SJCRH30 (cell line): Measurements from ENCODE around the gene GJA8. TPM values are rescaled to one million over a fixed set of nuclear protein-coding genes. Genes with fewer than 3 reads are reported as not detected.
"Not testable (repeated sequence)": the region's sequence is repeated elsewhere in the genome, so short reads cannot be mapped to it uniquely, and the experiment has no call there.

ENCODE experiments used
- DNase-seq, 2 experiments: peaks; one replicate each; pipeline ENCODE4 v3.0.0-alpha.2; 2015 to 2020
- H3K27ac ChIP-seq: fragments of 250-450 bp; sonication (Bioruptor Pico); 2 replicates; pipeline ENCODE4 v1.5.1; 2020; ENCODE audit warnings: mild to moderate bottlenecking, moderate library complexity
- H3K27me3 ChIP-seq: fragments of 250-450 bp; sonication (Bioruptor Pico); 2 replicates; pipeline ENCODE4 v1.5.1; 2020; ENCODE audit warnings: mild to moderate bottlenecking, moderate library complexity
- H3K36me3 ChIP-seq: fragments of 250-450 bp; sonication (Bioruptor Pico); 2 replicates; pipeline ENCODE4 v1.5.1; 2020; ENCODE audit warnings: mild to moderate bottlenecking, moderate library complexity
- H3K4me1 ChIP-seq: fragments of 250-450 bp; sonication (Bioruptor Pico); 2 replicates; pipeline ENCODE4 v1.5.1; 2020; ENCODE audit warnings: mild to moderate bottlenecking, moderate library complexity
- H3K4me3 ChIP-seq: fragments of 250-450 bp; sonication (Bioruptor Pico); 2 replicates; pipeline ENCODE4 v1.5.1; 2020; ENCODE audit warnings: mild to moderate bottlenecking, moderate library complexity
- H3K9me3 ChIP-seq: fragments of 250-450 bp; sonication (Bioruptor Pico); replicated peaks from 2 replicates; pipeline ENCODE4 v1.5.1; 2020; ENCODE audit warnings: mild to moderate bottlenecking, moderate library complexity
- total RNA-seq: library from RNA; depleted of rRNA; stranded (reverse); fragments of >200 nt; shearing (Covaris generic); gene quantifications from 2 replicates; pipeline ENCODE4 v1.2.3, GENCODE V29; 2014

GJA8 gene
- total RNA-seq, 1 experiment from 2014 or later: not detected

- Histone ChIP-seq H3K27me3 (no peaks in the 10 kb centered on the region), H3K4me1 (peaks cover 4% of the 10 kb centered on the region; the same call in 1 of the 2 replicates), H3K36me3 (no peaks in the 10 kb centered on the region), H3K4me3 (no peak overlapping the region), H3K27ac (no peak overlapping the region), H3K9me3 (no peaks in the 10 kb centered on the region)
- no peak for DNase-seq
Observed at GRCh38 chr1:147904726-147905125, 2.1 kb downstream of the GJA8 start.

GRCh38 chr1:147907786-147908509 lies 5.4 kb downstream of the GJA8 start:
- Histone ChIP-seq H3K27me3 (no peaks in the 10 kb centered on the region), H3K27ac (no peak overlapping the region), H3K4me3 (no peak overlapping the region), H3K36me3 (no peaks in the 10 kb centered on the region), H3K9me3 (no peaks in the 10 kb centered on the region), H3K4me1 (no peaks in the 10 kb centered on the region)
- DNase-seq: no peak

GRCh38 chr1:147912553-147912952 lies 10.0 kb downstream of the GJA8 start:
- Histone ChIP-seq H3K4me3 (no peak overlapping the region), H3K27ac (no peak overlapping the region), H3K4me1 (no peaks in the 10 kb centered on the region), H3K36me3 (no peaks in the 10 kb centered on the region), H3K27me3 (no peaks in the 10 kb centered on the region), H3K9me3 (no peaks in the 10 kb centered on the region)
- peak in 1 of 2 experiments; percentile 20 for DNase-seq

- Histone ChIP-seq H3K36me3 (no peaks in the 10 kb centered on the region), H3K27me3 (no peaks in the 10 kb centered on the region), H3K9me3 (no peaks in the 10 kb centered on the region), H3K4me1 (no peaks in the 10 kb centered on the region), H3K27ac (no peak overlapping the region), H3K4me3 (no peak overlapping the region)
- no peak for DNase-seq
Observed at GRCh38 chr1:147913362-147913942, 10.9 kb downstream of the GJA8 start.

GRCh38 chr1:147919896-147920295 lies 17.3 kb downstream of the GJA8 start:
- Histone ChIP-seq H3K9me3 (no peaks in the 10 kb centered on the region), H3K27ac (no peak overlapping the region), H3K27me3 (no peaks in the 10 kb centered on the region), H3K4me1 (no peaks in the 10 kb centered on the region), H3K36me3 (no peaks in the 10 kb centered on the region), H3K4me3 (no peak overlapping the region)
- DNase-seq: peak in 1 of 2 experiments; percentile 14

GRCh38 chr1:147924813-147925212 lies 22.2 kb downstream of the GJA8 start:
- DNase-seq: no peak
- Histone ChIP-seq H3K4me3 (no peak overlapping the region), H3K9me3 (no peaks in the 10 kb centered on the region), H3K27me3 (no peaks in the 10 kb centered on the region), H3K4me1 (no peaks in the 10 kb centered on the region), H3K36me3 (no peaks in the 10 kb centered on the region), H3K27ac (no peak overlapping the region)

- not testable (repeated sequence) for H3K4me3 ChIP-seq
Observed at GRCh38 chr1:147927215-147927614, 24.6 kb downstream of the GJA8 start.

GRCh38 chr1:147927689-147928088 lies 25.1 kb downstream of the GJA8 start:
- H3K9me3 ChIP-seq, H3K36me3 ChIP-seq, DNase-seq, H3K27me3 ChIP-seq, H3K4me3 ChIP-seq, H3K27ac ChIP-seq, H3K4me1 ChIP-seq: not testable (repeated sequence)

More at GRCh38 chr1:147927215-147927614, 24.6 kb downstream of the GJA8 start:
- peak; percentile 55 to 72 for DNase-seq
- not testable (repeated sequence) for H3K27me3 ChIP-seq, H3K4me1 ChIP-seq, H3K27ac ChIP-seq, H3K36me3 ChIP-seq, H3K9me3 ChIP-seq

GRCh38 chr1:147928236-147929132 lies 25.9 kb downstream of the GJA8 start, which contains the start of gene GPR89B:
Gene GPR89B (plus strand): TSS chr1:147928420. CDS start chr1:147928537, 117 bp downstream.
- H3K4me1 ChIP-seq, H3K27me3 ChIP-seq, H3K9me3 ChIP-seq, H3K36me3 ChIP-seq: not testable (repeated sequence)
- H3K4me3 ChIP-seq: peak within 1 kb of the TSS; percentile 93
- DNase-seq: peak; percentile 89 to 90
- peak within 1 kb of the TSS; percentile 66 for H3K27ac ChIP-seq

- DNase-seq, H3K4me1 ChIP-seq, H3K36me3 ChIP-seq, H3K27me3 ChIP-seq, H3K4me3 ChIP-seq, H3K9me3 ChIP-seq, H3K27ac ChIP-seq: not testable (repeated sequence)
Observed at GRCh38 chr1:147931137-147931536, 28.5 kb downstream of the GJA8 start.

GRCh38 chr1:147935296-147935695 lies 32.7 kb downstream of the GJA8 start:
- not testable (repeated sequence) for H3K4me1 ChIP-seq, DNase-seq, H3K4me3 ChIP-seq, H3K36me3 ChIP-seq, H3K27me3 ChIP-seq, H3K27ac ChIP-seq, H3K9me3 ChIP-seq

- H3K4me1 ChIP-seq, DNase-seq, H3K27ac ChIP-seq, H3K9me3 ChIP-seq, H3K4me3 ChIP-seq, H3K36me3 ChIP-seq, H3K27me3 ChIP-seq: not testable (repeated sequence)
Observed at GRCh38 chr1:147940456-147940855, 37.9 kb downstream of the GJA8 start.

GRCh38 chr1:147942563-147942962 lies 40.0 kb downstream of the GJA8 start:
- H3K4me3 ChIP-seq, H3K27me3 ChIP-seq: not testable (repeated sequence)

GRCh38 chr1:147949517-147949916 lies 46.9 kb downstream of the GJA8 start:
- H3K36me3 ChIP-seq, H3K4me1 ChIP-seq, H3K4me3 ChIP-seq, DNase-seq, H3K9me3 ChIP-seq, H3K27me3 ChIP-seq, H3K27ac ChIP-seq: not testable (repeated sequence)

More at GRCh38 chr1:147942563-147942962, 40.0 kb downstream of the GJA8 start:
- not testable (repeated sequence) for H3K27ac ChIP-seq, H3K36me3 ChIP-seq, H3K9me3 ChIP-seq, DNase-seq, H3K4me1 ChIP-seq
